Vagina (tissue), 2 donors: Measurements from ENCODE around the gene ADARB1. TPM values are rescaled to one million over a fixed set of nuclear protein-coding genes. Genes with fewer than 3 reads are reported as not detected.

Source experiments
- DNase-seq, 2 donors: peaks; one replicate each; pipeline ENCODE4 v3.0.0-alpha.2; 2017; ENCODE audit errors: extremely low spot score in 2 of 2
- H3K27ac ChIP-seq: fragments of 200-600 bp; sonication (generic); one replicate; pipeline ENCODE4 v1.5.1; 2019
- H3K27me3 ChIP-seq: fragments of 200-600 bp; sonication (generic); one replicate; pipeline ENCODE4 v1.5.1; 2019
- H3K36me3 ChIP-seq, 2 donors: fragments of 200-600 bp; sonication (generic); one replicate each; pipeline ENCODE4 v1.5.1; 2017 to 2019
- H3K4me1 ChIP-seq: fragments of 200-600 bp; sonication (generic); one replicate; pipeline ENCODE4 v1.5.1; 2019
- H3K4me3 ChIP-seq, 2 donors: fragments of 200-600 bp; sonication (generic); 1 replicate in 1 of 2; 2 replicates in 1 of 2; pipeline ENCODE4 v1.5.1; 2016 to 2019
- H3K9me3 ChIP-seq: fragments of 200-600 bp; sonication (generic); one replicate; pipeline ENCODE4 v1.5.1; 2019
- CTCF ChIP-seq, 3 experiments: fragments of 450-650 bp in 2 of 3; fragments of 200-600 bp in 1 of 3; sonication (generic) in 1 of 3; IDR thresholded peaks; one replicate each; pipeline ENCODE4 v1.5.1; 2017 to 2019; ENCODE audit warnings: antibody characterized with exemption in 3 of 3, mild to moderate bottlenecking in 2 of 3, moderate library complexity in 2 of 3
- POLR2A ChIP-seq, 2 donors: fragments of 450-650 bp; IDR thresholded peaks; one replicate each; pipeline ENCODE4 v1.6.1; 2017; ENCODE audit warnings: antibody characterized with exemption in 2 of 2, mild to moderate bottlenecking in 2 of 2, moderate library complexity in 2 of 2
- POLR2AphosphoS5 ChIP-seq, 2 donors: sonication (generic); formaldehyde crosslinking; IDR thresholded peaks; one replicate each; pipeline ENCODE4 v1.9.0; 2017; ENCODE audit warnings: antibody characterized with exemption in 2 of 2, mild to moderate bottlenecking in 2 of 2, low read depth in 1 of 2; ENCODE audit not compliant: insufficient read depth in 1 of 2
- intact Hi-C: fragments of 100-400 bp; cut with DNase I; formaldehyde crosslinking; loops from one replicate; pipeline ENCODE4 v1.15.1; 2023
- total RNA-seq: library from RNA; depleted of rRNA; stranded (reverse); fragments of >200 nt; gene quantifications from one replicate; pipeline ENCODE4 v1.2.3, GENCODE V29; 2016

Gene ADARB1
- total RNA-seq, 1 donor from 2014 or later: 19.6 TPM

- DNase-seq: no peak
- no peak overlapping the region for H3K27ac ChIP-seq
- intact Hi-C loops: no loop called here
- H3K4me1 ChIP-seq: peaks cover 10% of the 10 kb centered on the region
- H3K4me3 ChIP-seq: no peak overlapping the region
- no peaks in the 10 kb centered on the region for H3K9me3 ChIP-seq
- TF ChIP-seq POLR2AphosphoS5 (IDR thresholded peaks at IDR 0.05; ENCODE audit: insufficient read depth in 1 of 2, low read depth in 1 of 2) (no peak), CTCF (IDR thresholded peaks at IDR 0.05) (no peak), POLR2A (IDR thresholded peaks at IDR 0.05) (no peak)
- H3K27me3 ChIP-seq: no peaks in the 10 kb centered on the region
- no peaks in the 10 kb centered on the region for H3K36me3 ChIP-seq
Observed at GRCh38 chr21:45045481-45045880, 28.9 kb upstream of the ADARB1 start.

- no peak overlapping the region for H3K27ac ChIP-seq
- intact Hi-C loops: no loop called here
Observed at GRCh38 chr21:45047257-45047656, 27.1 kb upstream of the ADARB1 start.

GRCh38 chr21:45048026-45048698, 26.2 kb upstream of the ADARB1 start:
- Histone ChIP-seq H3K27me3 (no peaks in the 10 kb centered on the region), H3K27ac (no peak overlapping the region), H3K4me3 (no peak overlapping the region), H3K9me3 (no peaks in the 10 kb centered on the region), H3K36me3 (no peaks in the 10 kb centered on the region), H3K4me1 (no peaks in the 10 kb centered on the region)
- intact Hi-C loops: no loop called here
- no peak for TF ChIP-seq CTCF (IDR thresholded peaks at IDR 0.05)
- TF ChIP-seq POLR2A (IDR thresholded peaks at IDR 0.05): no peak
- DNase-seq: no peak

More at GRCh38 chr21:45047257-45047656, 27.1 kb upstream of the ADARB1 start:
- Histone ChIP-seq H3K36me3 (no peaks in the 10 kb centered on the region), H3K27me3 (no peaks in the 10 kb centered on the region), H3K4me3 (no peak overlapping the region), H3K9me3 (no peaks in the 10 kb centered on the region), H3K4me1 (no peaks in the 10 kb centered on the region)
- TF ChIP-seq CTCF (IDR thresholded peaks at IDR 0.05): no peak
- TF ChIP-seq POLR2A (IDR thresholded peaks at IDR 0.05): no peak
- no peak for TF ChIP-seq POLR2AphosphoS5 (IDR thresholded peaks at IDR 0.05; ENCODE audit: insufficient read depth in 1 of 2, low read depth in 1 of 2)
- no peak for DNase-seq

GRCh38 chr21:45048968-45049367, 25.4 kb upstream of the ADARB1 start:
- Histone ChIP-seq H3K36me3 (no peaks in the 10 kb centered on the region), H3K4me3 (no peak overlapping the region), H3K9me3 (no peaks in the 10 kb centered on the region), H3K4me1 (no peaks in the 10 kb centered on the region), H3K27me3 (no peaks in the 10 kb centered on the region), H3K27ac (no peak overlapping the region)
- intact Hi-C loops: no loop called here
- no peak for TF ChIP-seq POLR2A (IDR thresholded peaks at IDR 0.05)
- no peak for TF ChIP-seq CTCF (IDR thresholded peaks at IDR 0.05)
- TF ChIP-seq POLR2AphosphoS5 (IDR thresholded peaks at IDR 0.05; ENCODE audit: insufficient read depth in 1 of 2, low read depth in 1 of 2): no peak
- no peak for DNase-seq

GRCh38 chr21:45049714-45050344, 24.6 kb upstream of the ADARB1 start:
- no peaks in the 10 kb centered on the region for H3K27me3 ChIP-seq
- DNase-seq: no peak
- intact Hi-C loops: no loop called here
- no peaks in the 10 kb centered on the region for H3K36me3 ChIP-seq
- TF ChIP-seq POLR2AphosphoS5 (IDR thresholded peaks at IDR 0.05; ENCODE audit: insufficient read depth in 1 of 2, low read depth in 1 of 2) (no peak), POLR2A (IDR thresholded peaks at IDR 0.05) (no peak), CTCF (IDR thresholded peaks at IDR 0.05) (no peak)
- no peak overlapping the region for H3K4me3 ChIP-seq
- H3K9me3 ChIP-seq: no peaks in the 10 kb centered on the region
- no peaks in the 10 kb centered on the region for H3K4me1 ChIP-seq
- no peak overlapping the region for H3K27ac ChIP-seq
